Measurements from ENCODE around the gene CD302.
"Not testable (repeated sequence)": the region's sequence is repeated elsewhere in the genome, so short reads cannot be mapped to it uniquely, and the experiment has no call there.

CD302 gene

DNA sequence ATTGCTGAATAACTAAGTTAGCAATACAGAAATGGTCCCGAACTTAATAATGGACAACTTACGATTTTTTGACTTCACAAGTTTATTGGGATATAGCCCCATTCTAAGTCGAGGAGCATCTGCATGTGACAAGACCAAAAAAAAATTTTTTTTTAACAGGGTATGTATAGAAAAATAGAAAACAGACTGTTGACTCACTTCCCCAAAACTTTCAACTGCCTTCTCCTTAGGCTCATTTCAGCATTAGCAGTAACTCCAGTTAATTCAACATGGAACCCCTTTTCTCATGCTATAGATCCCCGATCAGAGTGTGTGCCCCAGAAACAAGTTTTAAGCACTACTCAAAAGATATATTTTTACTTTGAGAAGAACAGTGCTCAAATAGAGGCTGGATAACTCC, 5.4 kb downstream of the CD302 start:
- DNase-seq: no peak

DNA sequence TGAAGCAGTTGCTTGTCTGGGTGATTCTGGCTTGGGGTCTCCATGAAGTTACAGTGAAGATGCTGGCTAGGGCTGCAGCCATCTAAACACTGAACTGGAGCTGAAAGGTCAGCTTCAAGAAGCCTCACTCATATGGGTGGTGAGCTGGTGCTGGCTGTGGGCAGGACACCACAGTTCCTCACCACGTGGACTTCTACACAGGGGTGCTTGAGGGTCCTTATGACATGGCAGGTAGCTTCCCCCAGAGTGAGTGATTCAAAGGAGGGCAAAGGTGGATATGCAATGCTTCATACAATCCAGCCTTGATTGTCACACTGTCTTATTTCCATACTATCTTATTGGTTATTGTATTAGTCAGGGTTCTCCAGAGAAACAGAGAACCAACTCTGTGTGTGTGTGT, 6.0 kb downstream of the CD302 start:
- DNase-seq: no peak

DNA sequence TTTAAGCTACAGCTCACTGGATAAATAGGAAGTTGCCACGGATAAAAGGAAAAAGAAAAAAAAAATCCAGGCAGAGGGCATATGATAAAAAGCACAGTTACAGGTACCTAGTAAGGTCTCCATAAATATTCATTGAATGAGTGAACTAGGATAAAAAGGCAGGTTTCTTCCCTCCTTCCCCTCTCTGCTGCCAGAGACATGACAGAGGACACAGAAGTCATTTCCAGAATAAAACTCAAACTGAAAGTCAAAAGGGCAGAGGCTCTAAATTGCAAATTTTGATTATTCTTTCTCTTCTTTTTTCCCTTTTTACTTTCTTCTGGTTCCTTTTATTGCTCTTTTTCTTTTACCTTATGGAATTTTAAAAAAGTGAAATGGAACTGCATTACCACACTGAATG, 7.7 kb downstream of the CD302 start:
- DNase-seq: no peak

DNA sequence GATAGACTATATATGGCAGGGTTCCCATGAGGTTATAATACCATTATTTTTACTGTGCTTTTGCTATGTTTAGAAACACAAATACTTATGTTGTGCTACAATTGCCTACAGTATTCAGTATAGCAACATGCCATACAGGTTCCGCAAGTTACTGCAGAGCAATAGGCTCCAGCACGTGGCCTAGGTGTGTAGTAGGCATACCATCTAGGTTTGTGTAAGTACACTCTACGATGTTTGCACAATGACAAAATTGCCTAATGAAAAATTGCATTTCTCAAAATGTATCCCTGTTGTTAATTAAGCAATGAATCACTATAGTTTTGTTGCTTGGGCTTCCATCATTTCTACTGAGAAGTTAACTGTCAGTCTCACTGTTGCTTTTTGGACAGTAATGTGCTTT, 9.8 kb downstream of the CD302 start:
- no peak for DNase-seq

DNA sequence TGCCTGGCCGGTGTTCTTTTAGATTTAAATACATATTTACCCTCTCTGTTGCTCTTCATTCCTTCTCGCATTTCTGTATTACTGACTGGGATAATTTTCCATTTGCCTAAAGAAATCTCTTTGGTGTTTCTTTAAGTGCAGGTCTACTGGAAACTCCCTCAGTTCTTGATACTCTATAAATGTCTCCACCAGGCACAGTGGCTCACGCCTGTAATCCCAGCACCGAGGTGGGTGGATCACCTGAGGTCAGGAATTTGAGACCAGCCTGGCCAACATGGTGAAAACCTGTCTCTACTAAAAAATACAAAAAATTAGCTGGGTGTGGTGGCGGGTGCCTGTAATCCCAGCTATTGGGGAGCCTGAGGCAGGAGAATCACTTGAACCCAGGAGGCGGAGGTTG, 10.4 kb downstream of the CD302 start:
- not testable (repeated sequence) for DNase-seq

DNA sequence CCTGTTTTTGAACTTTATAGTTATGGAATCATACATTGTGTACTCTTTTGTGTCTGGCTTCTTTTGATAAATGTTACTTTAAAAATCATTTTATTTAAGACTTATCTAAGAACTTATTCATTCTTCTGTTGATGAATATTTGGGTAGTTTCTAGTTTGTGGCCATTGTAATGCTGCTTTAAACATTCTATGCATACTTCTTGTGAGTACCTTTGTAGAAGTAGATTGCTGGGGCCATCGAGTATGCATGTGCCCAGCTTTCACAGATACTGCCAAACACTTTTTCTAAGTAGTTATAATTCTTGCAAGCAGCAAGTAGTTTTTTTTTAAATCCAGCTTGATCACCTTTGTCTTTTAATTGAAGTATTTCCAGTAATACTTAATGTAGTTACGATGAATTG, 11.1 kb downstream of the CD302 start:
- no peak for DNase-seq

DNA sequence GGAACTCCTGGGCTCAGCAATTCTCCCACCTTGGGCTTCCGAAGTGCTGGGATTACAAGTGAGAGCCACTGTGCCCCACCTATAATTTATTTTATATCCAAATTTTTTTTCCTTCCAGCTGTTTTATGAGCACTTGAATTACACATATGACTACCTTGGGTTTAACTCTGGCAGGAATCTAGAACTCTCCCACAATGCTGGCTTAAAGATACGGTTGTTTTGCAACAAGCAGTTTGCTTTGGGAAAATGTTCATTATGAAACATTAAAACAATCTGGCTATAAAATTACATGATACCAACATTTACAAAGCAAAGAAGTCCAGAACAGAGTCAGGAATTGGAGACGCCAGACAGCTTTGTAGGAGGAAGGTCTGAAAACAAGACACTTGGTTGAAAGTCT, 12.8 kb downstream of the CD302 start:
- DNase-seq: no peak

DNA sequence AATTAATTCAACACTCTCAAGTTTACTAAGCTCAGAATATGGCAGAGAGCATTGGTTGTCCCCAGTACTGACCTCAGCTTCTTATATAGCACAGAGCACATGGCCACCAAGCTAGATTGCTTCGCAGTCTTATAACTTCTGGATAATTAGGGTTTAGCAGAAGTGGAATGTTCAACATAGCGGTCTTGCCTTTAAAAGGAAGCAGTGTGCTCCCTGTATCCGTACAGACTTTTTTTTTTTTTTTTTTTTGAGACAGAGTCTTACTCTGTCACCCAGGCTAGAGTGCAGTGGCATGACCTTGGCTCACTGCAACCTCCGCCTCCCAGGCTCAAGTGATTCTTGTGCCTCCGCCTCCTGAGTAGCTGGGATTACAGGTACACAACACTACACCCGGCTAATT, 13.3 kb downstream of the CD302 start:
- DNase-seq: not testable (repeated sequence)

DNA sequence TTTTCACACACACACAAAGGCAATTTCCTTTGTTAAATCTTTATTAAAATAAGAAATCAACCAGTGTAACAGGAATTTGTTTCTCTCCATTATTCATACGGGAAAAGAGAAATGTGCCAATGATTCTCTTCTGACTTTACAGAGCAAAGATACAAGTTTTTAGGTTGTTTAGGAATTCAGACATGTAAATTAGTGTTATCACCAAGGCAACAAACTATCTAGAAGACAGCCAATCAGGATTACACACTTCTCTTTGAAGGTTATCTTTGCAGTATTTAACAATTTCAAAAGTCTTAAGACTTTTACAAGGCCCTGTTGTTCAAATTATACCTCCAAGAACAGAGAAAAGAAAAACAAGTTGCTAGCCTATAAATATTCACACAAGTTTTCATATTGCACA, 14.5 kb downstream of the CD302 start:
- no peak for DNase-seq

DNA sequence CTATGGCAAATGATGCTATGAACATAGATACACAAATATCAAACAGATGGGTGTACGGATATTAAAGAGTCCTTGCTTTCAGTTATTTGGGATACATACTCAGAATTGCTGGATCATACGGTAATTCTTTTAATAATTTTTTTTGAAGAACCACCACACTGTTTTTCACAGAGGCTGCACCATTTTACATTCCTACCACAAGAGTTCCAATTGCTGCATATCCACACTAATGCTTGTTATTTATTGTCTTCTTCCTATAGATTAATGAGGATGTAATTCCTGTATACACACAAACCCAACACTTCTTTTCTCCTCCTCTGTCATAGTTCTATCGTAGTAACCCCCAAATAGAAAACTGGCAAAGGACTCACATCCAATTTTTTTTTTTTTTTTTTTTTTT, 21.7 kb downstream of the CD302 start:
- DNase-seq: no peak

DNA sequence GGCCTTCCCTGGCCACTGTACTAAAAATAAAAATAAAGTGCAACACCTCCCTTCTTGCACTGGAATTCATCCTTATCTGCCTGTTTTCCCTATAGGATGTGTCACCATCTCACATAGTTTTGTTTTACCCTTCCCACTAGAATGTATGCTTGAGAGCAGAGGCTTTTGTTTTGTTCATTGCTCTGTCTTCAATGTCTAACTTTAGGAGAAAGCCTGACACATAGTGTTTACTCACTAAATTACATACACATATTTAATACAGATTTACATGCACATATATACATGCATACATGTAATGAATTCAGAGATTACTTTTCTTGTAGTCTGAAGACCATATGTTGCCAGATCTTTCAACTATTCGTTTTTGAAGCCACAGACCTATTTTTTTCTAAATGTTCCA, 23.0 kb downstream of the CD302 start:
- DNase-seq: no peak

DNA sequence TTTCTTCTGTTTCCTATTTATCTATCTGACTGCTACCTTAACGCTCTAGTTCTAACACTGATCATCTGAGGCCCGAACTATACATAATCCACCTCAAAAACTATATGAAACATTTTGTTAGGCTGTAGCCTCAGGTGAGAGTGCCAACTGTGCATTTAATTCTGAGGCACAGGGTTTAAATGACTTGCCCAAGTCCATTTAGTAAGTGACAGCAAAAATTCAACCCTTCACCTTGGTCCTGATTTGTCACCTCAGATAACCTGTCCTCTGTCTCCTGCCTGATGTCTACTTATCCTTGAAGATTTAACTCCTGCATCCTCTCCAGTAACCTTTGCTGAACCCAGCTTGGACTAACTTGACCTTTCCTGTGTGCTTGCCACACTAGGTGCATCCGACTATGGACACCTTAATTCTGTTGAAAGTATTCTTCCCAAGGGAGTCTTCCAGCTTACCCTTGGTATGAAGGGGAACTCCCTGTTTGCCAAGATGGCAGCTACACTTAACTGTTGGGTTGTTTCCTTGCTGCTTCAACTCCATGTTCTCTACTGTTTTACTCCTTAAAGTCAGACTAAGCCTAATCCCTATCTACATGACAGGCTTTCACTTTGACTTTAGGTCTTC, 23.5 kb downstream of the CD302 start:
- DNase-seq: no peak

DNA sequence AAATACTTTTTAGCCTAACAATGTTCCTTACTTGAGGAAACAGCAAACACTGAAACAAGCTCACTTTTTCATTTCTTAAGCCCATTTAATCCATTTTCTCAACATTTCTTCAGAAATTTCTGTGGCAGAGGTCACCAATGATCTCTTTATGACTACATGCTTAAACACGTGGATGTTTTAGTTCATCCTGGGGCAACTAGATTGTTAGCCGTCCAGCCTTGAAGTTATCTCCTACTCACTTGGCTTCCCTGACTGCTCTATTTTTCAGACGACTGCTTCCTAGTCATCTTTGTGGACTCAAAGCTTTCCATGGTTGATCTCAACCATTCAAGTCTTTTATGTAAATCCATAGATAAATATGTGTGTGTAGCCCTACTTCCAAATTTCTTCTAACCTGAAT, 24.1 kb downstream of the CD302 start:
- no peak for DNase-seq

DNA sequence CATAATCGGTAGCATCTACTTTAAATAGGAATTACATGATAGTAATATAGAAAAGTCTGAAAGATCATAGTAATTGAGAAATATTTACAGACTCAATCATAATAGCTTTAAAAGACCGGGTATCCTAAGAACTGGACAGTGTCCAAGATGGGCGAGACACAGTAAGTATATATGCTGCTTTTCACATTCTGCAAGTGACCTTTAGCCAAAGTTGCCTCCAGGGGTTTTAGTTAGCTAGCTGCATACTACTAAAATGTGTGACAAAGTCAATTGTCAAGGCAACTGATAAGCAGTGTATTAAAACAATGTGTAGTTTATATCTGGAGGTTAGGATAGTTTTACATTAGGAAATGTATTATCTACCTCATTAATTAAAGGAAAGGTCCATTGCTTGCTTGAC, 24.6 kb downstream of the CD302 start:
- DNase-seq: no peak

DNA sequence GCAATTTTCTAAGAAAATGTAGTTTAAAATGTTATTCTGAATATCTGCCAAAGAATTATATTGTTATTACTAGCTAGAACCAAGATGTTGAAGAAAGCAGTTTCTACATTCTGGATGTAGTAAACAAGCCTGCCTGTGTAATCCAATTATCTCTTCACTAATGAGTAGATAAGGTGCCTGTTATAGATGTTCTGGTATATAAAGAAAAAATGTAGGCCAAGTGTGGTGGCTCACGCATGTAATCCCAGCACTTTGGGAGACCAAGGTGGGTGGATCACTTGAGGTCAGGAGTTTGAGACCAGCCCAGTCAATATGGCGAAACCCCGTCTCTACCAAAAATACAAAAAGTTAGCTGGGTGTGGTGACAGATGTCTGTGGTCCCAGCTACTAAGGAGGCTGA, 28.9 kb downstream of the CD302 start:
- no peak for DNase-seq

DNA sequence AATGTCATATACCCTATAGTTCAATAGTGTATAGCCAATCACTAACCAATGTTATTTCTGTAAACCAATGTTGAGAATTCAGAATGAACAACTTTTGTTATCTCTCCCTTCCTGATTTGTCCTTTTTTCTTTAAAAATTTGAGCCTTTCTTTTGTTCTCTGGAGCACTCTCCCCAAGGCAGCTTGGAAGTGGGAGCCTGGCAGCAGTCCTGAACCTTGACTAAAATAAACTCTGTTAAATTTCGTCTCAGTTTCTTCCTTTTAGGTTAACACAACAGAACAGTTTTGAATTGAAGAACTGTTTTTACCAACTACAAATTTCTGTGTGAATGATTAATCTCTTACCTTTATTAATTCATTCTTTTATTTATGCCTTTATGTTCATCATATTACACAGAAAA, 35.9 kb downstream of the CD302 start:
- no peak for DNase-seq

DNA sequence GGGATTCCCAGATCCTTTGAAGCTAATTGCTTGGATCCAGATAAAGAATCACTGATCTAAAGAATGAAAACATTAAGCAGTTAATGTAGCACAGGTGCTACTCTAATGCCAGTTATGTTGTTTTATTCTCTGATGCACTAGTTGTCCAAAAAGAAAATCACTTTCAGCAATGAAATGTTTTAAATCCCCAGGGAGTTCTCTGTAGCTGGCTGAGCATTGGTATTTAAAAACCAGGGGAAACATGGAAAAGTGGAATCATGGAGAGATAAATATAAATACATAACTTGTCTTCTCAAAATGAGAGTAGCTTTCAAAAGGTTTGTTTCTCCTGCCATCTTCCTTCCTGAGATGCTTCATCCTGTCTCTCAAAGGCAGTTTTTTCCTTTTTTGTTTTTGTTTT, 37.7 kb downstream of the CD302 start:
- no peak for DNase-seq

DNA sequence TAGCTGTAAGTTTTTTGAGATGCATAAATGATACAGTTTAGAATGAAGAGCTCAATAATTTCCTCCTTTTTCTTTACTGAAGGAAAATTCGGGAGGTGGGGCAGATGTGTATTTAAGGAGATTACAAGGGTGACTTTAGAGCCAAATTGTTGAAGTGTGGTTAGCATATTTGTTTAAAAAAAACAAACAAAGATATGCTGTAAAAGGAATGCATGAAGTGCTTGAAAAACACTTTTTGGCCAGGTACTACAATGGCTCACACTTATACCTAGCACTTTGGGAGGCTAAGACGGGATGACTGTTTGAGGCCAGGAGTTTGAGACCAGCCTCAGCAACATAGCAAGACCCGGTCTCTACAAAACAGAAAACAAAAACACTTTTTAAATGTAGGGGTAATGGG, 38.4 kb downstream of the CD302 start:
- DNase-seq: no peak

DNA sequence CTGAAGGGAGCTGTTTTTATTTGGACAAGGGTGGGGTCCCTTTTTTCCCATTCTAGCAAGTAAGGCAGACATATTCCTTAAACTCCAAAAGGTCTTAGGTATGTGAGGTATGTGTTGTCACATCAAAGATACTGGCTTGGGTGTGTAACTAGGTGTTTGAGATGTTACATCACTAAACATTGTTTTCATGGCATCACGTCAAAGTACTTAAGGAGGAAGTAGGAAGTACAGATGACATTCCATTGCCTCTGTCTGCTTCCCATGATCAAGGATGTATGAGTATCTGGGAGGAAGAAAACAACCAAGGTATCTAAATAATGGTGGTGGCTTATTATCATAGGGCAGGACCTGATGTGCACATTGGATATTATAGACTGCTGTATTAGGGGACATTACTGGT, 39.3 kb downstream of the CD302 start:
- no peak for DNase-seq

DNA sequence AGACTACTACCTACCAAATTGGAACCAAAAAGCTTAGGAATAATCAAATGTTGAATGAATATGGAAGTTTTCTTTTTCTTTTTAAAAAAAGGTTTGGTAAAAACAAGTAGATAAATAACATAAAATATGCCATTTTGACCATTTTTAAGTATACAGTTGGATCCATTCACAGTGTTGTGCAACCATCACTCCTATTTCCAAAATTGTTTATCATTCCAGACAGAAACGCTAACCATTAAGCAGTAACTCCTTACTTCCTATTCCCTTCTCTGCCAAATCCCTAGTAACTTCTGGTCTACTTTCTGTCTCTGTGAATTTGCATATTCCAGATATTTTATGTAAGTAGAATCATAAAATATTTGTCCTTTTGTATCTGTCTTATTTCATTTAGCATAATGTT, 39.8 kb downstream of the CD302 start:
- no peak for DNase-seq

DNA sequence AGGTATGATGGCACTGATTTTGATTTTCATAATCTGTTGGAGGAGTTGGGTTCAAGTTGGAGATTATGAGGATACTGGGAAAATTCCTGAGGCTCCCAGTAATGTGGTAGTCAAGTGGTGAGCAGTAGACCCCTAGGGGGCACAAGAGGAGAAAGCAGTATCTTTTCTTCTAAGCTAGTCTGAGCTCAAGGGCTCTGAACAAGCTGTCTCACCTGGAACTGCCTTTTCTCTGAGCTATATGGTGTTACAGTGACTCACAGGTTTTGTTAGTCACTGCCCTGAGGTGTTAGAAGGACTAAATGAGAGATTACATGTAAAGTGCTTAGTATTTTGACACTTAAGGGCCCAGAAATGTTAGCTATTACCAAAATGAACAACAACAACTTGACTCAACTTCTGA, 42.2 kb downstream of the CD302 start:
- DNase-seq: no peak

DNA sequence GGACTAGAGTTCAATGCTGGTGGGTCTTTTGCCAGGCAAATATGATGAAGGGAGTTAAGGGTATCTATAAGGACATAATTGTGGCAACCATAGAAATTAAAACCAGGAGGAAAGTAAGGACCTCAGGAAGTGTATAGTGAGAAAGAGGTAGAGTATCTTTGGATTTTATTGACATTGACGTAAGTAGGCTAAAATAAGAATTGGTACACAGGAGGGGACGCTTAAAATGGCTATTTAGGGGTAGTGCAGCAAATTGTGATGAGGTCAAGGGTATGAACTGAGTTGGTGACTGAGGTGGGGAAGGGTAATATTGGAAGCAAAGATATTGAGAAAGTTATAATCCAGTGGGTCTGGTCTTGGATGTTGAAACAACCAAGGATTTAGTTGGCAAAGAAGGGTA, 43.0 kb downstream of the CD302 start:
- no peak for DNase-seq

DNA sequence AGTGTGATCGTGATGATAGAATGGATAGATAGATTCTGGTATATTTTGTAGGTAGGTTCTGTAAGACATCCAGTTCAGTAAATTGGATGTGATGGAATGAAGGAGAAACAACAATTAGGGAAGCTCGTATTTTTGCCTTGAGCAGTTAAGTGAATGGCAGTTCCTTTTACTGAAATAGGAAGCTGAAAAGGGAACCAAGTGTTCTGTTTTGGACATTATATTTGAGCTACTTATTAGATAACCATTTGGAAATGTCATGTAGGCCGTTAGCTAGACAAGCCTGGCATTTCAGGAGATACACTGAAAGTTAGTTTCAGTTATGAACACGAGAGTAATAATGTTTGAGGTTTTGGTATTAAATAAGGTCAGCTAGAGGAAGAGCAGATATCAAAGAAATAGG, 44.2 kb downstream of the CD302 start:
- DNase-seq: no peak

DNA sequence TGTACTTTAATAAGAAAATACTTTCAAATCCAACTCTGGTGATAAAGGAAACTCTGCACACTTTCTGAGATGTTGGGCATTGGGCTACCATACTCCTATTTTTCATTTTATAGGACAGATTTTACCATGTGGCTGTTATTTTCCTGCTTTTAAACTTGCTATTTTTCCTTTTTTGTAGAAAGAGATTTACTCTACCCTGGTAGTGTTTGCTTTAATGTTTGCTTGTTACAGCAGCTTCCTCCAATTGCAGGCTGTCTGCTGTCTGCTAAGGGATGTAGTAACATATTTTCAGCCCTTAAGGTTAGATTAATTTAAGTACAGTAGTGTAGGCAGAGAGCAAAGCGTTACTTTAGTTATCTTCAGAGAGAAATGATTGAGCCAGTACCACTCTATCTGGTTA, 47.1 kb downstream of the CD302 start:
- no peak for DNase-seq

DNA sequence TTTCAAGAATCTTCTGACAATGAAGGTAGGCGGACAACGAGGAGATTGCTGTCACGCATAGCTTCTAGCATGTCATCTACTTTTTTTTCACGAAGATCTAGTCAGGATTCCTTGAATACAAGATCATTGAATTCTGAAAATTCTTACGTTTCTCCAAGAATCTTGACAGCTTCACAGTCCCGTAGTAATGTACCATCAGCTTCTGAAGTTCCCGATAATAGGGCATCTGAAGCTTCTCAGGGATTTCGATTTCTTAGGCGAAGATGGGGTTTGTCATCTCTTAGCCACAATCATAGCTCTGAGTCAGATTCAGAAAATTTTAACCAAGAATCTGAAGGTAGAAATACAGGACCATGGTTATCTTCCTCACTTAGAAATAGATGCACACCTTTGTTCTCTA, 49.9 kb downstream of the CD302 start:
- DNase-seq: no peak

DNA sequence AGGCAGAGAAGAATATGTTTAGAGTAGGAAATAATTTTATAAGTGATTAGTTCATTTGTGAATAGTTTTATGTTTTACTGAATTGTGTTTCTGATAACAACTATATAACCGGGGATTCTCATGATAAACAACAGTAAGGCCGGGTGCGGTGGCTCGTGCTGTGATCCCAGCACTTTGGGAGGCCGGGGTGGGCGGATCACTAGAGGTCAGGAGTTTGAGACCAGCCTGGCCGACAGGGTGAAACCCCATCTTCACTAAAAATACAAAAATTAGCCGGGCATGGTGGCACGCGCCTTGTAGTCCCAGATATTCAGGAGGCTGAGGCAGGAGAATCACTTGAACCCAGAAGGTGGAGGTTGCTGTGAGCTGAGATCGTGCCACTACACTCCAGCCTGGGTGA, 52.8 kb downstream of the CD302 start:
- DNase-seq: not testable (repeated sequence)

Data from cerebellar nuclear complex (tissue), 1 donor.